HG02840 (cell line): ENCODE measurements around the gene ANKRD13D.

ENCODE experiments used
- ATAC-seq: cut with Tn5 transposase; IDR thresholded peaks from one replicate; pipeline ENCODE4 v1.9.1; 2021; ENCODE audit warnings: mild to moderate bottlenecking, moderate library complexity, moderate number of reproducible peaks; ENCODE audit not compliant: unreplicated experiment, low FRiP score

The ANKRD13D gene

DNA sequence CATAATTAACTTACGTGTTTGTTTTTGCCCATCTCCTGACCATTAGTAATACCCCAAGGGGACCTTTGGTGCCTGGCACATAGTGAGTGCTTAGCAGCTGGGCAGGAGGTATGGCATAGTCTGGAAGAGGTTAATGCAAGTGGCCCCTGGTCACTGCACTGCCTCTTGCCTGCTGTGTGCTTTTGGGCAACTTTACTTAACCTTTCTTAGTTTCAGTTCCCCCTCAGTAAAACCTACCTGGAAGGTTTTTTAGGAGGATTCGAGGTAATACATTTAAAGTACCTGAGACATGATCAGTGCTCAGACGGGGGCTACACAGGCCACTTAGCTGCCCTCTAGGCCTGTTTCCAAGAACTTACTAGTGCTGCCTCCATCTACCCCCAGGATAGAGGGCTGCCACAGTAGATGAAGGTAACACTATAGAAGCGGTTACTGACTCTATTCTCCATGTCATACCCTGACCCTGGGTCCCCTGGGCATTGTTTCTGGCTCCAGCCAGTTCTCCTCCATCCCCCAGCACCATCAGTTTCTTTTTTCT, 60.9 kb downstream of the ANKRD13D start:
- ATAC-seq: no peak

DNA sequence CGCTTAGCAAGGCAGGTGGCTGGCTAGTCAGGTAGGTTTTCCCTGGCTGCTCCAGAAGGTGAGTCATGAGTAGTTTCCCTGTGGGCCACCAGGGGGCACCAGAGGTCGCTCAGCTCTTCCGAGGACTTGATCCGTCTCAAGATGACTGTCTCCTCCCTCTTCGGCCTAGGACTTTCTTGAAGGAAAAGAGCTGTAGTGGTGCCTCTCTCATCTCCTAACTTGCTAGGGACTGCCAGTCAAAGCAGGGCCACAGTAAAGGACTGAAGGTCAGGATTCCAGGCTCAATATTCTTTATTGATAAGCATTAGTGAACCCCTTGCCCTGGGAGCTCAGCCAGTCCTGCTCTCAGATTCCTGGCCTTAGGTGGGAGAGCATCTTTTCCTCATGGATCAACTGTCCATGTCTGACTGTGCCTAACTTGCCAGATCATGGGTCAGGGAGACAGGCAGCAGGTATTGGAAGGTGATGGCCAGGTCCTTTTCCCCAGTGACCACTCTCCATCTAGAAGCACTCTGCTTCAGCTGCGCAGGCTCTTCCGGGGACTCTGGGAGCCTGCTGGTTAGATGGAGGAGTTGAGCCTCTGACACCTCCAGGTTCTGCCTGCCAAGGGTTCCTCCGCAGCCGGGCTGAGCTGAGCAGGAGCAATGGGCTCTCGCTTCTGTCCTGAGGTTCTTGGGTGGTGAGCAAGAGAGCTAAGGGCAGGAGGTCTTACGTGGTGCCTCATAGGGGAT, 62.3 kb downstream of the ANKRD13D start:
- ATAC-seq: no peak
